MM.1S (cell line): Measurements from ENCODE around the gene CCT5.
A peak's percentile ranks its signal among the peaks of the same experiment; 100 is the strongest.

Experiments used
- DNase-seq: peaks from one replicate; pipeline ENCODE4 v3.0.0-alpha.2; 2015
- H2AFZ ChIP-seq: fragments of 300-600 bp; sonication (generic); 2 replicates; pipeline ENCODE4 v1.6.0; 2016; ENCODE audit warnings: antibody characterized with exemption, low read length
- H3F3A ChIP-seq: fragments of 300-600 bp; sonication (generic); 2 replicates; pipeline ENCODE4 v1.6.1; 2016; ENCODE audit warnings: mild to moderate bottlenecking, antibody characterized with exemption, low read length, moderate library complexity, mixed read lengths; ENCODE audit not compliant: insufficient read depth
- H3K27ac ChIP-seq: fragments of 300-600 bp; sonication (generic); 2 replicates; pipeline ENCODE4 v1.5.1; 2016; ENCODE audit warnings: mild to moderate bottlenecking, low read length
- H3K27me3 ChIP-seq: fragments of 300-600 bp; sonication (generic); replicated peaks from 2 replicates; pipeline ENCODE4 v1.6.0; 2016; ENCODE audit warnings: low read length; ENCODE audit not compliant: insufficient read depth
- H3K36me3 ChIP-seq: fragments of 300-600 bp; sonication (generic); replicated peaks from 2 replicates; pipeline ENCODE4 v1.6.1; 2016; ENCODE audit warnings: mild to moderate bottlenecking, low read length, mixed read lengths; ENCODE audit not compliant: insufficient read depth
- H3K4me1 ChIP-seq: fragments of 300-600 bp; sonication (generic); 2 replicates; pipeline ENCODE4 v1.6.1; 2016; ENCODE audit warnings: low read length, mixed read lengths
- H3K4me2 ChIP-seq: fragments of 300-600 bp; sonication (generic); 2 replicates; pipeline ENCODE4 v1.6.0; 2016; ENCODE audit warnings: low read depth, low read length
- H3K4me3 ChIP-seq: fragments of 300-600 bp; sonication (generic); 2 replicates; pipeline ENCODE4 v1.5.1; 2016; ENCODE audit warnings: low read length, mixed read lengths
- H3K79me2 ChIP-seq: fragments of 300-600 bp; sonication (generic); 2 replicates; pipeline ENCODE4 v1.6.1; 2016; ENCODE audit warnings: mixed run types, low read length, mixed read lengths
- H3K9ac ChIP-seq: fragments of 300-600 bp; sonication (generic); 2 replicates; pipeline ENCODE4 v1.6.1; 2016; ENCODE audit warnings: low read length, mixed read lengths
- H3K9me2 ChIP-seq: fragments of 300-600 bp; sonication (generic); replicated peaks from 2 replicates; pipeline ENCODE4 v1.6.1; 2016; ENCODE audit warnings: mild to moderate bottlenecking, low read length, mixed read lengths; ENCODE audit not compliant: insufficient read depth
- H3K9me3 ChIP-seq: fragments of 300-600 bp; sonication (generic); replicated peaks from 2 replicates; pipeline ENCODE4 v1.6.1; 2016; ENCODE audit warnings: mild to moderate bottlenecking, low read length, mixed read lengths; ENCODE audit not compliant: insufficient read depth
- H4K20me1 ChIP-seq: fragments of 300-600 bp; sonication (generic); 2 replicates; pipeline ENCODE4 v1.6.1; 2016; ENCODE audit warnings: mild to moderate bottlenecking, low read length, moderate library complexity, mixed read lengths; ENCODE audit not compliant: insufficient read depth
- CTCF ChIP-seq: fragments of 300-600 bp; sonication (generic); IDR thresholded peaks from 2 replicates; pipeline ENCODE4 v1.5.1; 2016; ENCODE audit warnings: antibody characterized with exemption, low read length, mixed read lengths
- EZH2 ChIP-seq: fragments of 300-600 bp; sonication (generic); optimal IDR thresholded peaks from 2 replicates; pipeline ENCODE3; 2017; ENCODE audit warnings: low read depth, mild to moderate bottlenecking, antibody characterized with exemption, low read length, mixed read lengths
- EZH2phosphoT487 ChIP-seq: fragments of 300-600 bp; sonication (generic); IDR thresholded peaks from 2 replicates; pipeline ENCODE4 v1.6.1; 2018; ENCODE audit warnings: antibody characterized with exemption, low read length

Gene CCT5

GRCh38 chr5:10248378-10249260, 1.5 kb upstream of the CCT5 start:
- peaks cover 6% of the 10 kb centered on the region; the same call in 1 of the 2 replicates for H3K36me3 ChIP-seq
- H4K20me1 ChIP-seq = peaks cover 10% of the 10 kb centered on the region
- no peaks in the 10 kb centered on the region for H3K9me3 ChIP-seq
- H3K27me3 ChIP-seq = no peaks in the 10 kb centered on the region
- H3K4me1 ChIP-seq = peaks cover 13% of the 10 kb centered on the region
- TF ChIP-seq CTCF (no peak), EZH2 (no peak), EZH2phosphoT487 (no peak)
- H3K4me3 ChIP-seq = peak overlapping the region; percentile 95
- peak overlapping the region; percentile 66 for H2AFZ ChIP-seq
- peak overlapping the region; percentile 50 for H3K4me2 ChIP-seq
- peak overlapping the region; percentile 84; the same call in 1 of the 2 replicates for H3K27ac ChIP-seq
- H3K9me2 ChIP-seq = no peaks in the 10 kb centered on the region
- peak overlapping the region; percentile 93 for H3K9ac ChIP-seq
- no peaks in the 10 kb centered on the region for H3F3A ChIP-seq
- DNase-seq = no peak
- H3K79me2 ChIP-seq = peaks cover 67% of the 10 kb centered on the region

GRCh38 chr5:10250806-10251276, 761 bp downstream of the CCT5 start:
- Histone ChIP-seq H3K4me3 (peak overlapping the region; percentile 95), H2AFZ (peak overlapping the region; percentile 87), H4K20me1 (peaks cover 25% of the 10 kb centered on the region), H3K4me2 (peak overlapping the region; percentile 90), H3K27me3 (no peaks in the 10 kb centered on the region), H3K9me2 (no peaks in the 10 kb centered on the region), H3K9me3 (no peaks in the 10 kb centered on the region), H3F3A (no peaks in the 10 kb centered on the region), H3K4me1 (peaks cover 13% of the 10 kb centered on the region), H3K27ac (peak overlapping the region; percentile 84; the same call in 1 of the 2 replicates), H3K36me3 (peaks cover 16% of the 10 kb centered on the region), H3K9ac (peak overlapping the region; percentile 93), H3K79me2 (peaks cover 89% of the 10 kb centered on the region)
- no peak for TF ChIP-seq EZH2phosphoT487
- peak; percentile 34 for DNase-seq

GRCh38 chr5:10251405-10251804, 1.3 kb downstream of the CCT5 start:
- no peak for DNase-seq
- H3K9me2 ChIP-seq = no peaks in the 10 kb centered on the region
- TF ChIP-seq CTCF (no peak), EZH2phosphoT487 (no peak), EZH2 (no peak)
- peaks cover 21% of the 10 kb centered on the region for H3K36me3 ChIP-seq
- no peaks in the 10 kb centered on the region for H3F3A ChIP-seq
- H2AFZ ChIP-seq = no peak overlapping the region
- H3K79me2 ChIP-seq = peaks cover 95% of the 10 kb centered on the region
- peaks cover 13% of the 10 kb centered on the region for H3K4me1 ChIP-seq
- no peak overlapping the region for H3K27ac ChIP-seq
- no peaks in the 10 kb centered on the region for H3K27me3 ChIP-seq
- H3K9me3 ChIP-seq = no peaks in the 10 kb centered on the region
- peaks cover 25% of the 10 kb centered on the region for H4K20me1 ChIP-seq
- peak overlapping the region; percentile 93 for H3K9ac ChIP-seq
- H3K4me3 ChIP-seq = peak overlapping the region; percentile 95
- H3K4me2 ChIP-seq = peak overlapping the region; percentile 90

GRCh38 chr5:10253390-10253789, 3.3 kb downstream of the CCT5 start:
- Histone ChIP-seq H3K4me3 (no peak overlapping the region), H3K36me3 (peaks cover 41% of the 10 kb centered on the region), H3K4me2 (no peak overlapping the region), H3K4me1 (peaks cover 12% of the 10 kb centered on the region), H2AFZ (no peak overlapping the region), H3K27me3 (no peaks in the 10 kb centered on the region), H3K27ac (no peak overlapping the region), H4K20me1 (peaks cover 30% of the 10 kb centered on the region), H3K79me2 (peaks cover 95% of the 10 kb centered on the region), H3K9ac (no peak overlapping the region), H3K9me2 (no peaks in the 10 kb centered on the region), H3F3A (0 out of 2 replicates have a peak, but pooled peaks cover 3% of the 10 kb centered on the region), H3K9me3 (no peaks in the 10 kb centered on the region)
- TF ChIP-seq EZH2 = no peak
- no peak for TF ChIP-seq CTCF
- no peak for TF ChIP-seq EZH2phosphoT487
- no peak for DNase-seq
